Adipose tissue (tissue), 3 donors: Measurements from ENCODE around the gene CDK14. TPM values are rescaled to one million over a fixed set of nuclear protein-coding genes. Genes with fewer than 3 reads are reported as not detected.
"Not testable (repeated sequence)": the region's sequence is repeated elsewhere in the genome, so short reads cannot be mapped to it uniquely, and the experiment has no call there.

Source experiments
- H3K27ac ChIP-seq: one replicate; pipeline ENCODE4 v1.5.1; 2013; ENCODE audit warnings: low read depth, low read length
- WGBS, 3 donors: extraction: QIAGEN DNeasy Blood & Tissue Kit; methylation state at CpG; one replicate each; pipeline ENCODE4 v1.1.7; 2013; 5-methylcytosine and 5-hydroxymethylcytosine counted together
- polyA plus RNA-seq, 3 donors: library from polyadenylated mRNA; stranded (reverse); fragments of 200-250 nt; gene quantifications; one replicate each; pipeline ENCODE4 v1.2.3, GENCODE V29; 2013
- donor health status: healthy with polysubstance abuse.
- donor health status: Bipolar disorder and iron deficiency.
- donor health status: healthy.

CDK14 gene
- polyA plus RNA-seq, 3 donors: 4.5 to 14.7 (median 5.2) TPM

- no peak overlapping the region for H3K27ac ChIP-seq
- WGBS, 3 donors: 51 to 82% (median 81%) methylated on average over 3 of the region's 3 CpGs
These were observed 164.8 kb downstream of the CDK14 start for GRCh38 chr7:90760892-90761291.

GRCh38 chr7:90761584-90761983, 165.5 kb downstream of the CDK14 start:
- WGBS, 3 donors: 84 to 98% (median 95%) methylated on average over 1 of the region's 1 CpG

GRCh38 chr7:90763108-90763507, 167.0 kb downstream of the CDK14 start:
- no peak overlapping the region for H3K27ac ChIP-seq
- WGBS, 3 donors: 51 to 87% (median 85%) methylated on average over 6 of the region's 6 CpGs

More at GRCh38 chr7:90761584-90761983, 165.5 kb downstream of the CDK14 start:
- H3K27ac ChIP-seq: no peak overlapping the region

DNA sequence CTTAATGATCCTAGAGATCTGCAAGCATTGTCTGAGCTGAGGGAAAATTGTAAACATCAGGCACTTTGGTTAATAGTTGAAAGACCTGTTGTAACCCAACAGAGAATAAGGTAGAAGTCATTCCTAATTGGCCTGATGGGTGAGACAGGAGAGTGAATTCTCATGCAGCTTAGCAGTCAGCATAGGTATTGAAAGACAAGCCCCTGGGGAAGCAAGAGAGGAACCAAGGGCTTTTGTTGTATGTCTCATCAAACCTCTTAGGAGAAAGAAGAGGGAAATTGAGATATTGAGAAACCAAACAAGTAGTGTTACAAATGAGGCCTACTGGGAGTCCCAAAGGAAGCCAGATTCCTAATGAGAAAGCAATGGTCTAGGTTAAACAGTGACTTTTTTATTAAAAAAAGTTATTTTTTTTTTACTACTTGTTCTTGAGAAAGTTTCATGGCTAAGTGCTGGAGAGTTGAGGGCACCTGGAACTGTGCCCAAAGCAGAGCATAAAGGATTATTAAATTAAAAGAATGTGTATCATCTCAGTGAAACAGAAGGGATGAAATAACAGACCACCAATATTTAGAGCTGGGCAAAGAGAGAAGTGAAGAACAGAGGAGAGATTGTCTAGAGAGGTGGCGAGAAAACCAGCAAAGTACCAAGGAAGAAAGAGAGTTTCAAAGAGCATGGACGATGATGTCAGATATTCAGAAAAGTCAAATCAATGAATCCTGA, 168.9 kb downstream of the CDK14 start:
- WGBS, 3 donors: 90 to 94% (median 91%) methylated on average over 2 of the region's 2 CpGs
- H3K27ac ChIP-seq: no peak overlapping the region

DNA sequence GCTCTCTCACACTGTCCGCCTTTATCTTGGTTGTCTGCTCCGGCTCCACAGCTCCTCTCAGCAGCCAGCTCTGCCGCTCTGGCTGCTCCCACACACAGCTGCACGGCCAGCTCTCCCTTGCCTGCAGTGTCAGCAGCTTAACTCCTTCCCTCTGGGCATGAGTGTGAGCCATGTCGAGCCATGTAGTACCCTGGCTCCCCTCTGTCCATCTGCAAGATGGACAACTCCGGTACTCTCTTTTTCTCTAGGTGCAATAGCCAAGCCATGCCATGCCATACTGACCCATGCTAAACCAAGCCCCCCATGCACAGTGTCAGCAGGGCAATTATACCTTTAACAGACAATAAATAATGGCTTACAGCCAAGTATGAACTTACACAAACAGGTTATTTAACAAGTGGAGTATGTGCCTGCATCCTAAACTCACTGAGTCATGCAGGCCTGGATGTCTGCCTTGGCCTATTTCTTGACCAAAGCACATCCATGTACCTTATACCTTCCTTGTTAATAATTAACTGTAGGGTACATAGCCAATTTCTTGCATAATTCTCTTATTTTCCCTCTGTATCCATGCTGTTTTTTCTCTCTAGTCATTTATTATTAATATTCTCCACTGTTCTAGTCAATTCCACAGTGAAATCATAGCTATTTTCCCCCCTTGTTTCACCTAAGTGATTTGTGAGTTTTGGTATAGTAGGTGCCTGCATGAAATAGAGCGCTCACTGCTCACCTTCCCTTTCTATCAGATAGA, 170.9 kb downstream of the CDK14 start:
- no peak overlapping the region for H3K27ac ChIP-seq
- WGBS, 3 donors: 38 to 67% (median 64%) methylated on average over 7 of the region's 7 CpGs

- no peak overlapping the region for H3K27ac ChIP-seq
- 44 to 90% (median 89%) methylated on average over 6 of the region's 6 CpGs for WGBS, 3 donors
These were observed 172.2 kb downstream of the CDK14 start for GRCh38 chr7:90768301-90768700.

GRCh38 chr7:90769036-90769435, 172.9 kb downstream of the CDK14 start:
- H3K27ac ChIP-seq: no peak overlapping the region

DNA sequence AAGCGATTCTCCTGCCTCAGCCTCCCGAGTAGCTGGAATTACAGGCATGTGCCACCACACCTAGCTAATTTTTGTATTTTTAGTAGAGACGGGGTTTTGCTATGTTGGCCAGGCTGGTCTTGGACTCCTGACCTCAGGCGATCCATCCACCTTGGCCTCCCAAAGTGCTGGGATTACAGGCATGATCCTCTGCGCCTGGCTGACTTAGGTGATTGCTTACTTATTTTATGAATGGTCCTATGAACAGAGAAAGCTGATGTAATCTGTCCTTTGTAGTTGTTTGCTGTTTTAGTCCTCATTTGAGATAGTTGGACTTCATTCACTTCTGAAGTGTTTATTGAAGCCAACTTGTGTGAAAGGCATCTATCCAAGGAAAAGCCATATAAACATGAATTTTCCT, 173.4 kb downstream of the CDK14 start:
- WGBS, 3 donors: 96 to 99% (median 96%) methylated on average over 5 of the region's 5 CpGs
- H3K27ac ChIP-seq: not testable (repeated sequence)

- H3K27ac ChIP-seq: no peak overlapping the region
- WGBS, 3 donors: 92 to 100% (median 94%) methylated on average over 2 of the region's 2 CpGs
These were observed 175.2 kb downstream of the CDK14 start for GRCh38 chr7:90771281-90771680.

DNA sequence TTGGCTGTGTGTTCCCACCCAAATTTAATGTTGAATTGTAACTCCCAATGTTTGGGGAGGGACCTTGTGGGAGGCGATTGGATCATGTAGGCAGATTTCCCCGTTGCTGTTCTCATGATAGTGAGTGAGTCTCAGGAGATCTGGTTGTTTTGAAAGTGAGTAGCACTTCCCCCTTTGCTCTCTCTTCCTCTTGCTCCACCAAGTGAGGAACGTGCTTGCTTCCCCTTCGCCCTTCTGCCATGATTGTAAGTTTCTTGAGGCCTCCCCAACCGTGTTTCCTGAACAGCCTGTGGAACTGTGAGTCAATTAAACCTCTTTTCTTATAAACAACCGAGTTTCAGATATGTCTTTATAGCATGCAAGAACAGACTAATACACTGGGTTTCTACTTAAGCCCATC, 176.3 kb downstream of the CDK14 start:
- H3K27ac ChIP-seq: no peak overlapping the region
- WGBS, 3 donors: 50 to 83% (median 61%) methylated on average over 6 of the region's 6 CpGs

- no peak overlapping the region for H3K27ac ChIP-seq
- WGBS, 3 donors: 85 to 98% (median 93%) methylated on average over 3 of the region's 3 CpGs
These were observed 177.1 kb downstream of the CDK14 start for GRCh38 chr7:90773269-90773668.

DNA sequence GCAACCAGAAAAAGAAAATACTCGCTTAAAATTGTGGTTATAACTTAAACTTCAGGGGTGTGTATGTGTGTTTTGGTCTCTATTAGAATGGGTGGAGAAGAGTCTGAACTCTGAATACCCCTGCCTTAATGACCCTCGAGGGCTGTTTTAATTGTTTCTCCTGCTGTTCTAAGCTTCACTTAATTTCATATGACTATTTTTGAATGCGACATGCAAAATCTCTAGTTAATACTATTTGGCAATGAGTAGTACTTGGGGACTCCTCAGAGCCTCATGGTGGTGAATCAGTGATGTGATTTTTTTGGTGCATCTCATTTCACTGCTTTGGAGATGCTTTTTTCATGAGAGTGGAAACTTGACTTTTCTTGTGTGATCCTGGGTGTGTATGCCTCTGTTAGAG, 178.6 kb downstream of the CDK14 start:
- H3K27ac ChIP-seq: no peak overlapping the region
- WGBS, 3 donors: 56 to 84% (median 63%) methylated on average over 3 of the region's 3 CpGs

DNA sequence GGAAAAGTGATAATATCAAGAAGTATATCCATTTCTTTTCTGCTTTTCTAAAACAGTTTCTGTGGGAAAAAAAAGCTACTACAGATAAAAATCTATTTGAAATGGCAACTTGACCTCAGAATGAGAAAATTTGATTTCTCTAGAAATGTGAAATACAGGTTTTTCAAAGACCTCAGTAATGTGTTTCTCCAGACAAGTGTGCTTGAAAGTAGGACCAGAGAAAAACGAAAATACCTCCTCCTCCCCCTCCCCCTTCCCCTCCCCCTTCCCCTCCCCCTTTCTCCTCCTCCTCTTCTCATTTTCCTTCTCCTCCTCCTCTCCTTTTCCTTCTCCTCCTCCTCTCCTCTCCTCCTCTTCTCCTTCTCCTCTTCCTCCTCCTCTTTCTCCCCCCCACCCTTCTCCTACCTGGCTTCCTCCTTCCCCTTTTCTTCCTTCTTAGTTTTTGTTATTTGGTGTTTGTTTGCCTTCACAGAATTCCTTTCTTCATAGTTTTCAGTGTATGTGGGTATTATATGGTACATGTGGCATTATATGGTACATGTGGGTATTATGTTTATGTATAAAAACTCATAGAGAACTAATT, 179.4 kb downstream of the CDK14 start:
- 56 to 73% (median 73%) methylated on average over 1 of the region's 1 CpG for WGBS, 3 donors

GRCh38 chr7:90777041-90777440, 180.9 kb downstream of the CDK14 start:
- no peak overlapping the region for H3K27ac ChIP-seq
- 65 to 93% (median 84%) methylated on average over 2 of the region's 2 CpGs for WGBS, 3 donors

More for the DNA sequence above, 179.4 kb downstream of the CDK14 start:
- no peak overlapping the region for H3K27ac ChIP-seq

- WGBS, 3 donors: 58 to 80% (median 59%) methylated on average over 4 of the region's 4 CpGs
- H3K27ac ChIP-seq: no peak overlapping the region
These were observed 181.3 kb downstream of the CDK14 start for GRCh38 chr7:90777465-90777864.

DNA sequence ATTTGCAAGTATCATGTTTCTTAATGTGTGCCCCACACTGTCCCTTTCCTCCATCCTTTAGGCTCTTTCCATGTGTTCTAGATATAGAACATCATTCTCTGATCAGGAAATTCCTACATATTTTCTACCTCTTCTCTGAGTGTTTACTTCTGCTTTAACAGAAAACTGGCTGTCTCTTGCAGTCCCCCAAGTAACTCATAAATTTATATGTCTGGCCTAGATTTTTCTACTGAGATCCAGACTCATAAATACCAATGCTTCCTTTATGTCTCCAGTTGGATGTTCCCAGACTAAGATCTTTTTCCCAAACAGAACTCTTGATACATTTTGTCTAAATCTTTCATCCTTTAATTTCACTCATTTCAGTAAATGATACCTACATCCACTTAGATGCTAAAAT, 181.8 kb downstream of the CDK14 start:
- no peak overlapping the region for H3K27ac ChIP-seq

- WGBS, 3 donors: 59 to 87% (median 71%) methylated on average over 4 of the region's 4 CpGs
- no peak overlapping the region for H3K27ac ChIP-seq
These were observed 191.9 kb downstream of the CDK14 start for GRCh38 chr7:90788052-90788451.

DNA sequence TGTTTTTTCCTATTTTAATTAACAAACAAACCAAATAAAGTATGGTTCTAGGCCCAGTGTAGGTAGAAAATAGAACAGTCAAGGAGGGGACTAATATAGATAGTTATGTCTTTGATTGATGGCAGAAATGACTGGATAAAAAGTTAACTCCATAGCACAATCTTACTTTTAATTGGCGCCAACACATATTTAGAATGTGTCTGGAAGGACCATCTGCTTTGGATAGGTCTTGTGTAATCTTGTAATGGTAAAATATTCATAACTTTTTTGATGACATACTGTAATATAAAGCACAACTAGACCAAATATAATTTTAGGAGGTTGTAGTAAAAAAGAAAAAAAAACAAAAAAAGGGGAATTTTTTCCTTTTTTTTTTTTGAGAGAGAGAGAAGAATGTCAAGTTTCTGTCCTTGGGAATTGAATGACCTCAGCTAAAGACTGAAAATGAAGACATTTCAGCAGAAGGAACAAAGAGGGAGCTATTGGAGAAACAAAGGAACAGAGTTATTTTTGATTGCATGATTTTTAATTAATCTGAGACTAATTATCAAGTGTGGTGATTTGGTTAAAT, 193.7 kb downstream of the CDK14 start:
- H3K27ac ChIP-seq: no peak overlapping the region
- WGBS, 3 donors: 96 to 98% (median 97%) methylated on average over 1 of the region's 1 CpG

DNA sequence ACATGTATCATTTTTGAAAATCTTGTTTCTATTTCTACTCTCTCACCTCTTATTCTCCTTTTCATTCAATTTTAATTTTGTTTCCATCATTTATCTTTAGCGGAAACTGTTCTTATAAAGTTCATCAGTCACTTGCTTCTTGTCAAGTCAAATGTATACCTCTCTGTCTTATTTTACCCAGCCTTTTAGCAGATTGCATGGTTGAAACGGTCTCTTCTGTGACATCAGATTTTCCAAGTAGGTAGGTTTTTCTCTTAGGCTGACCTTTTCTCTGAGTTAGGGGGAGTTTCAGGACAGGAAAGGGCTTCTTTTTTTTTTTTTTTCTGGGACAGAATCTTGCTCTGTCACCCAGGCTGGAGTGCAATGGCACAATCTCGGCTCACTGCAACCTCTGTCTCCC, 195.5 kb downstream of the CDK14 start:
- H3K27ac ChIP-seq: no peak overlapping the region
- WGBS, 3 donors: 79 to 85% (median 82%) methylated on average over 3 of the region's 3 CpGs
